SHP77 treated with DMSO at 0.1 percent for 48 hours (cell line): ENCODE measurements around the gene WDR64.

Source experiments
- DNase-seq: peaks from one replicate; lab custom pipeline; 2025; lab: John Stamatoyannopoulos, UW

WDR64 gene

GRCh38 chr1:241838897-241839296 is 186.8 kb downstream of the WDR64 start:
- DNase-seq: no peak

GRCh38 chr1:241839369-241839979 is 187.4 kb downstream of the WDR64 start:
- DNase-seq: no peak

GRCh38 chr1:241840164-241840563 is 188.1 kb downstream of the WDR64 start:
- DNase-seq: no peak

- DNase-seq: peak; percentile 19
Observed at GRCh38 chr1:241841691-241842090, 189.6 kb downstream of the WDR64 start.

- no peak for DNase-seq
Observed at GRCh38 chr1:241842565-241842964, 190.5 kb downstream of the WDR64 start.

GRCh38 chr1:241844593-241844992 is 192.5 kb downstream of the WDR64 start:
- DNase-seq: peak; percentile 77

- DNase-seq: no peak
Observed at GRCh38 chr1:241846375-241846774, 194.3 kb downstream of the WDR64 start.

GRCh38 chr1:241846862-241847539 is 194.9 kb downstream of the WDR64 start:
- no peak for DNase-seq

- no peak for DNase-seq
Observed at GRCh38 chr1:241847540-241847795, 195.4 kb downstream of the WDR64 start.

GRCh38 chr1:241847796-241848685 is 196.0 kb downstream of the WDR64 start, which contains the start of gene EXO1:
Gene EXO1 (plus strand): TSS chr1:241848204. CDS start chr1:241850426, 2,222 bp downstream.
- DNase-seq: peak; percentile 86

- no peak for DNase-seq
Observed at GRCh38 chr1:241848686-241849344, 196.7 kb downstream of the WDR64 start.

GRCh38 chr1:241849345-241849695 is 197.2 kb downstream of the WDR64 start:
- DNase-seq: no peak
